HG02973 (cell line): ENCODE results near the gene FOXF1.

Experiments
- ATAC-seq: cut with Tn5 transposase; IDR thresholded peaks from one replicate; pipeline ENCODE4 v1.9.1; 2021; ENCODE audit warnings: moderate library complexity; ENCODE audit not compliant: unreplicated experiment

FOXF1 gene

DNA sequence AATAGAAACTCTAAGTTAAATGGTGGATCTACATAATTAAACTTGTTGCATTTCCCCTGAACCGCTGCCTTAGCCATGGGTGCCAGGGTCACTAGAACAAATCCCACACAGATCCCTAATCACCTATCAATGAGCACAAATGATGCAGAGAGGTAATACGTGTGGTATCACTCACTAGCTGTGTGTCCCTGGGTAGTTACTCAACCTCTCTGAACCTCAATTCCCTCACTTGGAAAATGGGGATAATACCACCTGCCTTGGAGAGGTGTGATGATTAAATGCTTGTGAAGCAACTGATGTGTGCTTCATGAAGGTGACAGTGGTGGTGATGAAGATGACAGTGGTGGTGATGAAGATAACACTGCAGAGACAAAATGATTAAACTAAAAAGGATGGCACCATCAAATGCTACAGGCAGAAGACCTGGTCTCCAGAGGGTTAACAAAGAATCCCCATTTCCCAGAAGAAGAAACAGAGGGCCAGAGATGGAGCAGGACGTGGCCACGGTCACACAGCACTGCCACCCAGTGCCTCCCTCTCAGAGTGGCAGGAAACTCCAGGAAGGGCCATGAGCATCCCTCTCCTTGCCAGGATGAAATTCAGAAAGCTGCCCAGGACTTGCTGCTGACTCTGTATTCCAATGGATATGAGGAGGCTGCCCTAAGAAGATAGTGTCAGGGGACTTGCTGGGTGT, 17.9 kb upstream of the FOXF1 start:
- no peak for ATAC-seq

DNA sequence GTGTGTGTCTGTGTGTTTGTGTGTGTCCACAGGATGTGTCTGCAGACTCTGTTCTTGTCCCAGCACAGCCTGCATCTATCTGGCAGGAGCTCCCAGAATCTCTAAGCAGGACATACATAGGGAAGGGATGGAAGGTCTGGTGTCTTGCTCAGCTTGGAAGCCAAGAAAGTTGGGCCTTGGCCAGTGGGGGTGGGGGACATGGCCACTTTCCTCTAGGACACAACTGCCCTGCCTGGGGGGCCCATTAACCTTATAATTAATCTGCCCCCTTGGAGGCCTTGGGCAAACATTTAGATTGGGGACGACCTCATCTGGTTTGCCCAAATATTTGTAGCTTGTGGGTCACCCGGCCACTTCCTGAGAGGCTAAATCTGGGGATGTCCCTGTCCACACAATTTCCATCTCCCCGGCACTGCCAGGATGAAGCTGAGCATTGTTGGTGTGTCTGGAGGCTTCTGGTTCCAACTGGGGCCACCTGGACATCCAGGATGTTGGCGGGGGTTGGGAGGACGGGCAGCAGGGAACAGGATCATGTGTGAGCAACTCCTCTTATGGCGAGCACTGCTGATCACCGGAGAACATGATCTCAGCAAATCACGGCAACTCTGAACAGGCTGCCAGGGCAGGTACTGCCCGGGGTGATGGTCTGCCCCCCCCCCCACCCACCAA, 17.2 kb upstream of the FOXF1 start:
- ATAC-seq = no peak

DNA sequence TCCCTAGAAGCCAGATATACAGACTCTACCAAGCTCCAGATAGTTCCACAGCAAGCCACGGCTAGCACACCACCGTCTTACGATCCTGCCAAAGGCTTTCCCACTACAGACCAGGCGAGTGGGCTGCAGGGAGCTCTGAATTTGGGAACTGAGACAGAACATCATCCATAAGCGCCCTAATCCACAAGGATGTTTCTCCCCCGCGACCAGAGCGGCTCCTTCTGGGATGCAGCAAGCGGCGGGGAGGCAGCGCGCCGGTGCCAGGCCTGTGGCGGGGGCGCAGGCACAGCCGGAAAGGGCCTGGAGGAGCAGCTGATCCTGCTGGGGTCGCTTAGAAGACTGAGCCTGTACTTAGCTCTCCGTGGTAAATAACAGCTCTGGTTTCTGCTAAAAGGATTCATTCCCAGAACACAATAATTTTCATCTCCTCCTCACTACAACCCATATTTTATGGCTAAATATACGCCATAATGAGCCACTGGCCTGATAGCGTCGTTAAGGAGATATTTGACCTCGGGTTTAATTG, 16.2 kb upstream of the FOXF1 start:
- no peak for ATAC-seq

DNA sequence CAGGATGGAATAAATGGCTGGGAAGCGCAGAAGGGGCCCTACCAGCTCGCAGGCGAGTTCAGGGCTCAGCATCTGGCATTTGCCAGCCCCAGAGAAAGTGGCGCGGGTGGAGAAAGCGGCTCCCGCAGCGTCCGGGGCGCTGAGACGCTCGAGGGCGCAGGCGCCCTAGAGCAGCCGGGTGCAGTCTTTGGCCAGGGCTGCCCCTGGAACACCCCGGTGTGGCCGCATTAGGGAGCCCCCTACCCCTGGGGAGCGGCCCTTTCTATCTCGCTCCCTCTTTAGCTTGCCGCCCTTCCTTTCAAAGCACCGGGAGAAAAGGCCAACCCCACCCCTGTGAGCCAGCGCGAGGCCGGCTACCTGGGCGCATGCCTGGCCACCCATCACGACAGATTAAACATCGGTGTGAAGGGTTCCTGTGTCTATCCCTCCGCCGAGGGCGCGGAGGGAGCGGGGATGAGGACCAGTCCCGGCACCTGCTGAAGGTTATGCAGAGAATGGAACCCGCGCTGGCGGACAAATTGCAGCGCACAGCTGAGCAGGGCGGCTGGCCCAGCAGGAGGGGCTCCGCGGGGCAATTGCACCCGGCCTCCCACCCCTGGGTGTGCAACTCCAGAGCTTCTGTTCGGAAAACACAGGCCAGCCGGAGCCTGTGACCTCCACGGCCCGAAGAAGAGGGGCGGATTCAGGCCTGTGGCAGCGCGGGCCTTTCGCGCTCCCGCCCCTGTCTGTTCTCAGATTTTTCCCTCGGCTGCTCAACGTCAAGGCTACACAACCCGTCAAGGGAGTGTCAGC, 15.6 kb upstream of the FOXF1 start:
- ATAC-seq = no peak

DNA sequence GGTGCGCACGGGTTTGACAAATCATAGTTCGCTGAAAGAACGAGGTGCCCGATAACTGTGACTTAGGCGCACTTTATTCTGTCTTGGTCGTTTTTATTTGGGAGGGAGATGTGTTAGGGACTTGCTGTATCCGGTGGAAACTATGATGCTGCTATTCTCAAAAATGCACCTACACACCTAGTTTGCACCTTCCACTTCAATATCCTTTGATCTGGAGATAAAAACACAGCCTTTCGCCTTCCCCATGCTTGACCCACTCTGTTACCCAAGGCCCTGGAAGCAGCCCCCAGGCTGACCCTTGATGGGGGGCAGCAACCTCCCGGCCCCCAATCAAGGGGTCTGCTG, 15.0 kb upstream of the FOXF1 start:
- no peak for ATAC-seq

DNA sequence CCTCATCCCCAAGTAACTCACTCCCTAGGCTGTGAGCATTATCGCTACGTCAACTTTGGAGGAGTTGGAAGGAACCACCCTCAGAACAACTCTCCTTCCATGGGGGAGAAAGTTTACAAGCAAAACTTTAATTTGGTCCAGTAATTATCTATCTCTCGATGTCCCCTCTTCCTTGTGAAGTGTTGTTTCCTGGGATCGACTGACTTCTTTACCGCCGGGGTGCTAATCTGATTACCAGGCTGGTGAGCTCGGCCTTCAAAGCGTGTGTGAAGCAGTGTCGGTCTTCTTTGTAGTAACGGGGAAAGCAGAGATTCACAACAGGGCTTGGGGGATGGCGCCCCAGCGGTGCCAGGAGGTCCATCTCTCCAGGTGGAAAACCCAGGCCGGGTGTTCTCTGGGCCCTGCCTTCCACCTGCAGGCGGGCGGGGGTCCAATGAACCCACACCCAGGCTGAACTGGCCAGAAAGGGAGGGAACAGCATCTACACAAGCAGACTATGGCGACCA, 14.5 kb upstream of the FOXF1 start:
- ATAC-seq = no peak

DNA sequence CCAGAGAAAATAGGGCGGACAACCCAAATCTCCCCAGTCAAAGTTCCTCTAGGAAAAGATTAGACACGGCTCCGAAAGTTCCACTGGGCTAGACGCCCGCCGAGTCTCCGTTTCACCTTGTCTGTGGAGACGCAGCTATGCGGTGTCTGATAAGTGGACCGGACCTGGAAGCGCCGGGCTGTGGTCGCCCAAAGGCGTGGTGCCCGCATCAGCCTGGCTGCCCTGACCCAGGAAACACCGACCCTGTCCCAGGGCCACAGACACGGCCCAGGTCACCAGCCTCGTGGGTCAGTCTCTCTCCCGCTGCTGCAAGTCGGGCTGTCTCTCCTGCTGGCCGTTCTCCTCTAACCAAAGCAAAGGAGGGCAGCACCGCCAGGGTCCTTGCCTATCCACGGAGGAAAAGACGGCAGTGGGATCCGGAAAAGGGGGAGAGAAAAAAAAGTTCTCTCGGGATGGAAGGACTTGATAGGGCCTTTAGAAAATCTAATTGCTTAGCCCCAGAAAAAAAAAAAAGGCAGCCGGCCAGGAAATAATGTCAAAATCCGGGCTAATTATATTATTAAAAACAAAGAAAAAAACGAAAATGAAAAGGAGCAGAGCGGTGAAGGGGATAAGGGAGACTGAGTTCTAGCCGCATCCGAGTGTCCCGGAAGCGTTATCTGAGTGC, 13.9 kb upstream of the FOXF1 start:
- ATAC-seq = no peak

DNA sequence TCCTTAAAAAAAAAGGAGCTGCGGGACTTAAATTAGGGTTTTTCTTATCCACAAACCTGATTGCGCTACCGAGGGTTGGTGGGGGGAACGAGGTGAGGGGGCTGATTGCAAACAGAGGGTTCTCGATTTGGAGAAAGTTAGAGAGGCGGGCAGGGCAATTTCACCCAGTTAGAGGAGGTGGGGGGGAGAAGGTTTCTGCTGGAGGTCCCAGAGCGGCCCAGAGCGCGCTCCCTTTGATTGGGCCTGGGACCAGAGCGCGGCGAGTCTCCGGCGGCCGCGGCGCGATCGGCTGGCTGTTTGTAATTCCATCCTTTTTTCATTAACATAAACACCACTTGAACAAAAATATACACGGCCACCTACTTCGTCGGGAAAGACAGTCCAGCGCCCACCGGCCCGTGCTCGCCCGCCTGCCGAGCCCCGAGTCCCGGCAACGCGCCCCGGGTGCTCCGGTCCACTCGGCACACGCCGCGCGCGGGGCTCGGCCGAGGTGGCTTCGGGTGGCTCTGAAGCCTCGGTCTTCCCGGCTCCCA, 13.3 kb upstream of the FOXF1 start:
- no peak for ATAC-seq

DNA sequence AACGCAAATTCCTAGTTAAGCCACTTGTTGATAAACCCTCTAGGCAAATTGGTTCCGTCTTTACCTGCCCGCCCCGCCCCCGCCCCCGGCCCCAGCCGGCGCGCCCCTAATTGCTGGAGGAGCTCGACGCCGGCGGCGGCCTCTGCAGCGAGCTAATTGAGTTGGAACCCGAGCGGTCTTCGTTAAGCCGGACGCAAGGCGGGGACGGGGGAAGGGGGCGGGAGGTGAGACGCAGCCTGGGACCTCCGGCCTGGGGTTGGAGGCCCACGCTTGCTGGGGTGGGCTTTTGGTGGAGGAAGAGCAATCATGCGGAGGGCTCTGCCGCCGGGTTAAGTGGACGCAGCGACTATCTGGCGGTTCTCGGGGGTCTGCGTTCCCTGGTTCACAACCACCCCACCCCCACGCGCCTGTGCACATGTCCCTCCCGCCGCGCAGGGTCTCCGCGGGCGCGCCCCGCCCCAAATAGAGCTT, 12.7 kb upstream of the FOXF1 start:
- ATAC-seq = no peak

DNA sequence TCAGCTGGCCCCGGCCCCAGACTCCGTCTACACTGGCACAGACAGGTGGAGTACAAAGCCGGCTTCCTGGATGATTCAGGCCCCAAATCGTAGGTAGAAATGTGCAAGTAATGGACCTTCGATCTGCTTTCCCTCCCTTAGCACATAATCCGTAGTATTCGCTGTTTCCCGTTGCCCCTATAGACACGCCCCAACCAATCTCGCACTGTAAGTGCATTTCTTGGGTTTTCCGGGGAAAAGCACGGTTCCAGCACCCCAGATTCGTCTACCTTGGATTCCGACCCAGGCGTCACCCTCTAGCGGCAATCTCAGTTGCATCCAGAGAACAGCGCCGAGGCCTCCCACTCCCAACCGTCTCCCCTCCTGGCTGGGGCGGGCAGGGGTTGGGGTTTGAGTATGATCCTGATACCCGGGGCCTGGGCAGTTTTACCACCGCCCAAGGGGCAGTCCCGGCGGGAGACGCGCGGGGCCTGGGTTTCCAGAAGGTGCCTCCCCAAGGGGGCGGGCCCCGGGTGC, 12.1 kb upstream of the FOXF1 start:
- ATAC-seq = no peak

DNA sequence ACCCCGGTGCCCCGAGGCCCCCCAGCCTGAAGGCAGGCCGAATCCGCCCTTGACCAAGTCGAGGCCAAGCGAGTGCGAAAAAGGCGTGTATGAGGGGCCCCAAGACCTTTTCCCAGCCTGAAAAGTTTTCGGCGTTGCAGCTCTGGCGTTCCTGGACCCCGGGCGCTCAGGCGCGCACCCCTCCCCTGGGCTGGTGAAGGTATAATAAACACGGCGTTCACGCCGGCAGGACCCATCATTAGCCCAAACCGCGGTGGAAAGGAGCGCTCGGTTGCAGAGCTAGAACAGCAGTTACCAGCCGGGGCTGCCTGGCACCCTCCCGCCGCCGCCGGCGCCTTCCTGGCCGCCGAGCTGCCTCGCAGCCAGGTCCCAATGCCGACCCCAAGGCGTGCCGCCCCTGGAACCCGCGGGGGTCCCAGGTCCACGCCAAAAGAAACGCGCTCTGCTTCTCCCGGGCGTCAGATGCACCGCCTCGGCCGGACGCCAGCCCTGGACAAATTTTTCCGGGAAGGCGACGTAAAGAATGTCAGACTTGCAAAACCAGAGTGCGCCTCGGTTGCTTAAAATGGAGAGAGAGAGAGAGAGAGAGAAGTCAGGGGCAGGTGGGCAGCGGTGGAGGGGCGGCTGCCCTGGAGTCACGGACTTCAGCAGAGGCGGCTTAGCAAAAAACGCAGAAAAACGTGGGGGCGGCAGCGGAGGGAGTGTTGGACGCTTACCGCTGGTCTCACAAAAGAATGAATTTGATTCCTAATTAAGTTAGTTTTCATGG, 11.5 kb upstream of the FOXF1 start:
- ATAC-seq = no peak

DNA sequence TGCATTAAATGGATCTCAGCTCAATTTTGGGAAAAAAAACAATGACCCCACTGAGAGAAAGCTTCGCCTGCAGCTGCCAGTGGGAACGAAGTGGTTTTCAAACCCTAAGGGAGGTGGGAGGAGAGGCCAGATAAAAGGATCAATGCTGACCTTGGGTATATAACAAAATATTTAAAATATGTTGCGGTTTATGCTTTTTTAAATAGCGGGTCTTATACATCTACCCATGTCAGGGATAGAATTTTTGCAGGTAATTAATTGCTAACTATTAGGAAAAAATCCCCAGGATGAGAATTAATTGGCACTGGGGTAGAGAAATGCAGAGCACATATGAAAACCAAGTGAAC, 10.9 kb upstream of the FOXF1 start:
- ATAC-seq = no peak

DNA sequence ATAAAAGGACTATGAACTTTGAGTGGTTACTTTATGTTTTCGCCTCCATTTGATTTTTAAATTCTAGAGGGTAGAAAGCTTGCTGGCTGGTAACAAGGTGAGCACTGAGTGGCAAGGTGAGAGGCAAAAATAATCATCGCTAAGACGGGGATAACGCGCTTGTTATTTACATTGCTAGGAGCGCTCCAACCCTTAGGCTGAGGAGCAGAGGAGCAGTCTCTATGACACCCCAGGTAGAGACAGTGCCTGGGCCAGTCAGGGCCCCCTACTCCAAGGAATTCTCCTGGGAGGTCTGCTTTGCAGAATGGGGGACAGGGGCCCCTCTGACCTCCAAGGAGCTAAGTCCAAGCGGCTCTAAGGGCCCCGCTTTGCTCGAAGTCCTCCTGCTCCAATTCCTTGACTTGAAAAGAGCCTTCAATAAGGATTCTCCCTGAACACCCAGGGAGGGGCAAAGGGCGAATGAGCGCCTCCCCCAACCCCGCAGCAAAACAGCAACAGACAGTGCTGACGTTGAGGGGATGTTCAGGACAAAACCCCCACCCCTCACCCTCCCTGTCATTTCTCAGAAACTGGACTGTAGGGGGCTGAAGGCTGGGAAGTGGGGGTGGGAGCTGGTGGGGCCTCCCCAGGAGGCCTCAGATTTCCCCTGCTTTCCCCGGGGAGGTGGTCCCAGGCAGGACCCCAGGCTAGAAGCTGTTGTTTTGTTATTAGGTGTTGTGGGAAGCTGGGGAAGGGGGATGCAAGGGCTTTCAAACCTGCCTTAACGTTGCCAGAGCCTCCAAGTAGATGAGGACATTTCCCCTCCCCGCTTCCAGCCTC, 10.2 kb upstream of the FOXF1 start:
- ATAC-seq = no peak

DNA sequence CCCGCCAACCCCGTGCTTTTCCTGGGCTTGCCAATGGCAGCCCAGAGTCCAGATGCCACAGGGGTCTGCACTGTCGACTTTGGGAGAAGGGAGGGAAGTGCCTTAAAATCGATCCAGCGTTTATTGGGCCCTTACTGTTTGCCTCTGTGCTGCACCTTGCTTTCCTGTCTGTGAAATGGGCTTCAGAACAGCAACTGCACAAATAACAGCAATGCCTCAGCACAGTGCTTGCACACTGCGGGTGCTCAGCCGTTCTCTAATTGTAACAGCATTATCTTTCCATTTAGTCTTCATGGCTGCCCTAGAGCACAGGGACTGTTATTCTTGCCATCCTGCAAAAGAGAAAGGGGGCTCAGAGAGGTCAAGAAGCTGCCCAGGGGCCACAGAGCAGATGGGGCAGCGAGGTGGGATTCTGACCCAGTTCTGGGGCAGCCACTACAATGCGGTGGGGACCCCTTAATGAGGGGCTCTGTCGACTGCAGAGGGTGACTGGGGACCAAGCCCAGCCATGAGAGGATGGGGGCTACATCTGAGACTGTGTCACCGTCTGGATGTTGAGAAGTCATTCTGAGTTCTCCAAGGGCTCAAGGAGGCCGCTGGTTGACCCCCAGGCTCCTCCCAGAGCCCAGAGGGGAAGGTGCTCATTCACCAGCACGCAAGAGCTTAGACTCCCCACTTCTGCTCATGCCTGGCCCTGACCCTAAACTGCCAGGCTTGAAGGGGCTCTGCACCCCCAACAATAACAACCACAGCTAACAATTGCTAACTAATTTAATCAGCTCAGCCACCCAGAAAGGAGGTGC, 9.4 kb upstream of the FOXF1 start:
- no peak for ATAC-seq

DNA sequence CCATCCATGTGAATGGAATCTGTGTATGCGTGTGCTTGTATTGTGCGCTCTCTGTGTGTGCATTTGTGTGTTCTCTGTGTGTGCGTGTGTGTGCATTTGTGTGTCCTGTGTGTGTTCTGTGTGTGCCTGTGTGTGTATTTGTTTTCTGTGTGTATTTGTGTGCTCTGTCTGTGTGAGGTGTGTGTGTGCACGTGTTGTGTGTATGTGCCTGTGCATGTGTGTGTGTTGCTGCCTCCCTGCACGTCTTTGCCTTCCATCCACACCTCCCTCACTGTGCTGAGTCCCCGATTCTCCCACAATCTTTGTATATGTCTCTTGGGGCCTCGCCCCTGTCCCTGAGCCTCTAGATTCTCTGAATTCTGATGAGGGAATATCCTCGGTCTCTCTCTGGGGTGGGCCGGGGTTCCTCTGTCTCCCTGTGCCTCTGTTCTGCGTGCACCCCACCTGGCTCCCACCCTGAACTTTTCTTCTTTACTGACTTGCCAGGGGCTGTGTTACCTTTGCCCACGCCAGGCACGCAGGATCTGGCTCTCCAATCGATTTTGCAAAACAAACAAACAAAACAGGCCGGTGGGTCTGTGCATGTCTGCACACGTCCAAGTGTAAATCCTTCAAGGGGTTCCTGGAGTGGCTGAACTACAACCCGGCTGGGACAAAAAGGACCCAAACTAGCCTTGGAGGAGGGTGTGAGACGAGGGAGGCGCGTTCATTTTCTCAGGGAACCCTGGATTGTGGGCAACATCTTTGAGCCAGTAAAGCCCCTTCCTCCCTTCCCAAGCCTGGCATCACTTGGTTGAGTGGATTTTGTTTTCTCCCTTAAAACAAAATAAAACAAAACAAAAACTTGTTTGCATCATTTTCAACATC, 8.1 kb upstream of the FOXF1 start:
- ATAC-seq = no peak

DNA sequence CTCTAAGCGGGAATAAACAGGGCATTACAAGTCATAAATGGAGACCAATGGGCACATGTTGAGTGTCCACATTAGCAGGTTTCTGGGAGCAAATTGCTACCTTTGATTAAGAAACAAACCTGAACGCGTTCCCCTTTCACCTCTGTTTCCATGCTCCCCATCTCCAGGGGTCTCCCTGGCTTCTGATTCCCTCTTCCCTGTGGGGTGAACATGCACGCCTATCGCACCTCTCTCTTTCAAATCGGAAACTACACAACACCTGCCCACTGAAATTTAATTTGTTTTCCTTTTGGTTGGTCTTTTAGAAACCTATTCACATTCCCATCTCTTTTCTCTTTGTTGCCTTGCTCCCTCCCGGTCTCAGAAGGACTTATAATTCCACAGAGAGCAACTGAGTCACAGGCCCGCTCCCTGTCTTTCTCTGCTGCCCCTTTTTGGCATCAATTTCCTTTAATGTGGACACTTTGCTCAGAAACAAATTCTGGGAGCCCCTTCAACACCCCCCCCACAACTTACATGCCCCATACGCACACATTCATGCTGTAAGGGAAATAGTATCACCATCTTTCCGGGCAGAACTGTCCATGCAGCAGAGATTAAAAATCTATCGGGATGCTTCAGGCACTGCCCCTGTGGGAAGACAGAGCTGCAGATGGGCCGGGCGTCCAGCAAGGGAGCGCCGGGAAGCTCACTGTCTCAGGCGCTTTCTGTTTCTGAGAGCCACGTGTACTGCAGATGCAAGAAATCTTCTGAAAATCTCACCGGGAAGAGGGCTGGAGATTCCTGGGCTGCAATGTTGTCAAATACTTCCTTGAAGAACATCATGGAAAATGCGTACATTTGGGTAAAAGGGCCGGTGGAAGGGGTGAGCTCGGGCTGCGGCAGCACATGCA, 7.2 kb upstream of the FOXF1 start:
- no peak for ATAC-seq
